ENCODE measurements around the gene IL17D. TPM values are rescaled to one million over a fixed set of nuclear protein-coding genes. Genes with fewer than 3 reads are reported as not detected.

IL17D gene
- total and polyA plus RNA-seq, 10 of the 15 experiments (the other 5 are each of a cell fraction or from before 2014, with no cell fraction given) = 0.03 to 1.6 (median 0.33) TPM

- TF ChIP-seq, protein P1, sequence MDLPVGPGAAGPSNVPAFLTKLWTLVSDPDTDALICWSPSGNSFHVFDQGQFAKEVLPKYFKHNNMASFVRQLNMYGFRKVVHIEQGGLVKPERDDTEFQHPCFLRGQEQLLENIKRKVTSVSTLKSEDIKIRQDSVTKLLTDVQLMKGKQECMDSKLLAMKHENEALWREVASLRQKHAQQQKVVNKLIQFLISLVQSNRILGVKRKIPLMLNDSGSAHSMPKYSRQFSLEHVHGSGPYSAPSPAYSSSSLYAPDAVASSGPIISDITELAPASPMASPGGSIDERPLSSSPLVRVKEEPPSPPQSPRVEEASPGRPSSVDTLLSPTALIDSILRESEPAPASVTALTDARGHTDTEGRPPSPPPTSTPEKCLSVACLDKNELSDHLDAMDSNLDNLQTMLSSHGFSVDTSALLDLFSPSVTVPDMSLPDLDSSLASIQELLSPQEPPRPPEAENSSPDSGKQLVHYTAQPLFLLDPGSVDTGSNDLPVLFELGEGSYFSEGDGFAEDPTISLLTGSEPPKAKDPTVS (IDR thresholded peaks at IDR 0.05; ENCODE audit: low read depth, low read length) = no peak
- no peak for TF ChIP-seq PRDM15 (CRISPR knock-in tag; IDR thresholded peaks at IDR 0.05)
- no peak for TF ChIP-seq ZNF592 (IDR thresholded peaks at IDR 0.05)
- no peak for TF ChIP-seq KLF5 (IDR thresholded peaks at IDR 0.05; ENCODE audit: partially characterized antibody)
These were observed 36.6 kb upstream of the IL17D start (continued) for GRCh38 chr13:20666948-20667347.
